CD14-positive monocyte (primary cell): ENCODE results near the gene TRIP6. TPM values are rescaled to one million over a fixed set of nuclear protein-coding genes. Genes with fewer than 3 reads are reported as not detected.

Source experiments
- DNase-seq, 3 donors: peaks; one replicate each; pipeline ENCODE4 v3.0.0-alpha.2; 2011 to 2022
- H2AFZ ChIP-seq: 2 replicates; pipeline ENCODE4 v1.6.0; 2012; ENCODE audit warnings: mild to moderate bottlenecking, low read depth, low read length, inconsistent platforms; ENCODE audit not compliant: insufficient read depth, poor library complexity, severe bottlenecking
- H3K27ac ChIP-seq, 2 donors: 1 replicate in 1 of 2; 2 replicates in 1 of 2; pipeline ENCODE4 v1.5.1; 2012 to 2013; ENCODE audit warnings: low read length in 2 of 2, control low read depth in 1 of 2, inconsistent platforms in 1 of 2, low read depth in 1 of 2, mild to moderate bottlenecking in 1 of 2
- H3K27me3 ChIP-seq, 2 donors: one replicate each; pipeline versions ENCODE4 v1.6.0 to v1.6.1; 2011 to 2013; ENCODE audit warnings: low read length in 2 of 2; ENCODE audit not compliant: control insufficient read depth in 2 of 2, insufficient read depth in 2 of 2
- H3K36me3 ChIP-seq, 2 donors: replicated peaks in 1 of 2; 1 replicate in 1 of 2; 2 replicates in 1 of 2; pipeline versions ENCODE4 v1.5.1 to v1.6.1; 2012 to 2013; ENCODE audit warnings: low read length in 2 of 2, control low read depth in 1 of 2, inconsistent platforms in 1 of 2, mild to moderate bottlenecking in 1 of 2; ENCODE audit not compliant: insufficient read depth in 2 of 2, control insufficient read depth in 1 of 2
- H3K4me1 ChIP-seq, 2 donors: 1 replicate in 1 of 2; 2 replicates in 1 of 2; pipeline versions ENCODE4 v1.5.1 to v1.6.1; 2012 to 2013; ENCODE audit warnings: low read length in 2 of 2, control low read depth in 1 of 2, inconsistent platforms in 1 of 2, mild to moderate bottlenecking in 1 of 2, moderate library complexity in 1 of 2; ENCODE audit not compliant: insufficient read depth in 2 of 2, control insufficient read depth in 1 of 2
- H3K4me2 ChIP-seq: replicated peaks from 2 replicates; pipeline ENCODE3; 2012; ENCODE audit warnings: low read length, moderate library complexity, mild to moderate bottlenecking; ENCODE audit not compliant: poor library complexity, severe bottlenecking; ENCODE audit errors: extremely low read depth
- H3K4me3 ChIP-seq, 3 experiments: fragments of 200-600 bp in 1 of 3; sonication (generic) in 1 of 3; replicated peaks in 1 of 3; 1 replicate in 2 of 3; 2 replicates in 1 of 3; pipeline ENCODE4 v1.5.1; 2011 to 2013; ENCODE audit warnings: low read length in 3 of 3, mild to moderate bottlenecking in 3 of 3, control low read depth in 2 of 3, low read depth in 2 of 3, inconsistent platforms in 1 of 3, moderate library complexity in 1 of 3
- H3K79me2 ChIP-seq: 2 replicates; pipeline ENCODE4 v1.6.0; 2012; ENCODE audit warnings: mild to moderate bottlenecking, control low read depth, inconsistent platforms, low read length, moderate library complexity; ENCODE audit not compliant: insufficient read depth
- H3K9ac ChIP-seq: 2 replicates; pipeline ENCODE4 v1.6.0; 2017; ENCODE audit warnings: low read length, mild to moderate bottlenecking; ENCODE audit not compliant: insufficient read depth, poor library complexity, severe bottlenecking
- H3K9me3 ChIP-seq, 2 donors: replicated peaks in 1 of 2; 1 replicate in 1 of 2; 2 replicates in 1 of 2; pipeline versions ENCODE4 v1.5.1 to v1.6.1; 2012 to 2013; ENCODE audit warnings: low read length in 2 of 2, control low read depth in 1 of 2; ENCODE audit not compliant: control insufficient read depth in 1 of 2, insufficient read depth in 1 of 2
- H4K20me1 ChIP-seq: 2 replicates; pipeline ENCODE4 v1.6.0; 2012; ENCODE audit warnings: mild to moderate bottlenecking, low read length, control low read depth, moderate library complexity; ENCODE audit not compliant: insufficient read depth
- H3K27ac Mint-ChIP-seq, 7 donors: one replicate each; pipeline ENCODE4 v1.8.0; 2020; ENCODE audit warnings: mild to moderate bottlenecking in 7 of 7, mixed read lengths in 7 of 7, moderate library complexity in 6 of 7, inconsistent platforms in 2 of 7
- H3K27me3 Mint-ChIP-seq, 3 donors: one replicate each; pipeline ENCODE4 v1.8.0; 2021 to 2022; ENCODE audit warnings: low read depth in 3 of 3, mild to moderate bottlenecking in 3 of 3, mixed read lengths in 3 of 3, moderate library complexity in 3 of 3, inconsistent platforms in 1 of 3
- H3K36me3 Mint-ChIP-seq, 2 donors: one replicate each; pipeline ENCODE4 v1.8.0; 2020; ENCODE audit warnings: mixed read lengths in 2 of 2, inconsistent platforms in 1 of 2, mild to moderate bottlenecking in 1 of 2
- H3K4me1 Mint-ChIP-seq: one replicate; pipeline ENCODE4 v1.8.0; 2020; ENCODE audit warnings: mild to moderate bottlenecking, mixed read lengths
- H3K4me3 Mint-ChIP-seq, 2 donors: one replicate each; pipeline ENCODE4 v1.8.0; 2020; ENCODE audit warnings: mild to moderate bottlenecking in 2 of 2, mixed read lengths in 2 of 2, moderate library complexity in 1 of 2
- H3K9me3 Mint-ChIP-seq, 7 donors: one replicate each; pipeline ENCODE4 v1.8.0; 2020 to 2022; ENCODE audit warnings: mixed read lengths in 7 of 7, mild to moderate bottlenecking in 6 of 7, moderate library complexity in 6 of 7, inconsistent platforms in 2 of 7
- CTCF ChIP-seq: fragments of 200-600 bp; IDR thresholded peaks from one replicate; pipeline ENCODE4 v1.8.0; 2022; ENCODE audit warnings: antibody characterized with exemption, mild to moderate bottlenecking
- WGBS: methylation state at CpG from one replicate; pipeline ENCODE4 v1.1.5; 2013; ENCODE audit warnings: missing lambda C conversion rate; ENCODE audit not compliant: insufficient coverage; 5-methylcytosine and 5-hydroxymethylcytosine counted together
- intact Hi-C, 2 donors: fragments of 100-400 bp; cut with micrococcal nuclease; formaldehyde crosslinking; loops; one replicate each; pipeline versions ENCODE4 v1.15.0 to v1.15.1; 2023
- polyA plus RNA-seq, 3 donors: library from polyadenylated mRNA; depleted of rRNA in 1 of 3; unstranded in 2 of 3; stranded (reverse) in 1 of 3; fragments of 300-500 nt in 2 of 3; fragments of >200 nt in 1 of 3; fragmentation: Illumina TruSeq in 2 of 3; gene quantifications; 1 replicate in 2 of 3; 2 replicates in 1 of 3; pipeline ENCODE4 v1.2.3, GENCODE V29; 2012 to 2021

The TRIP6 gene
- polyA plus RNA-seq, 3 donors, result 1.9 to 5.9 (median 5.8) TPM

- H3K27ac ChIP-seq, result no peak overlapping the region
- peaks cover 9 to 22% of the 10 kb centered on the region in 2 donors for H3K4me1 ChIP-seq
- peaks cover 50 to 82% of the 10 kb centered on the region in 2 donors for H3K36me3 ChIP-seq
- peaks cover 62% of the 10 kb centered on the region for H3K79me2 ChIP-seq
- Mint-ChIP-seq H3K27ac (peak overlapping the region in 3 of 7 donors; percentile 2 to 54 (median 35)), H3K27me3 (peaks cover 1 to 9% (median 2%) of the 10 kb centered on the region in 3 donors), H3K36me3 (peaks cover 79 to 87% of the 10 kb centered on the region in 2 donors), H3K9me3 (peaks cover 0 to 2% (median 0%) of the 10 kb centered on the region in 7 donors), H3K4me1 (peaks cover 23% of the 10 kb centered on the region), H3K4me3 (no peak overlapping the region)
- TF ChIP-seq CTCF, result no peak
- intact Hi-C loops, result no loop called here
- DNase-seq, result no peak
- H3K9ac ChIP-seq, result no peak overlapping the region
- H3K4me2 ChIP-seq, result no peak overlapping the region
- no peaks in the 10 kb centered on the region for H3K9me3 ChIP-seq
- no peaks in the 10 kb centered on the region for H3K27me3 ChIP-seq
- H3K4me3 ChIP-seq, result no peak overlapping the region
- H2AFZ ChIP-seq, result no peak overlapping the region
- H4K20me1 ChIP-seq, result peaks cover 89% of the 10 kb centered on the region
- 98% methylated on average over 7 of the region's 7 CpGs for WGBS
Measured at GRCh38 chr7:100880645-100881044, 13.5 kb downstream of the TRIP6 start.

- intact Hi-C loops, result no loop called here
- Mint-ChIP-seq H3K27ac (no peak overlapping the region), H3K9me3 (peaks cover 0 to 2% (median 0%) of the 10 kb centered on the region in 7 donors), H3K27me3 (peaks cover 1 to 7% (median 2%) of the 10 kb centered on the region in 3 donors), H3K36me3 (peaks cover 84 to 92% of the 10 kb centered on the region in 2 donors), H3K4me1 (peaks cover 23% of the 10 kb centered on the region), H3K4me3 (no peak overlapping the region)
- TF ChIP-seq CTCF, result no peak
- WGBS, result 100% methylated on average over 7 of the region's 20 CpGs
- Histone ChIP-seq H3K9me3 (no peaks in the 10 kb centered on the region), H3K9ac (no peak overlapping the region), H3K4me2 (no peak overlapping the region), H3K36me3 (peaks cover 55 to 87% of the 10 kb centered on the region in 2 donors), H3K4me1 (peaks cover 7 to 20% of the 10 kb centered on the region in 2 donors), H3K27ac (no peak overlapping the region), H2AFZ (no peak overlapping the region), H3K4me3 (no peak overlapping the region), H3K27me3 (no peaks in the 10 kb centered on the region), H3K79me2 (peaks cover 57% of the 10 kb centered on the region), H4K20me1 (peaks cover 88% of the 10 kb centered on the region)
- no peak for DNase-seq
Measured at GRCh38 chr7:100881136-100881535, 13.9 kb downstream of the TRIP6 start.
